GM21619 (cell line): ENCODE results near the gene CXCL14.
"Not testable (repeated sequence)": the region's sequence is repeated elsewhere in the genome, so short reads cannot be mapped to it uniquely, and the experiment has no call there.

Experiments used
- ATAC-seq: cut with Tn5 transposase; IDR thresholded peaks from one replicate; pipeline ENCODE4 v1.9.1; 2021; ENCODE audit not compliant: unreplicated experiment

The CXCL14 gene

DNA sequence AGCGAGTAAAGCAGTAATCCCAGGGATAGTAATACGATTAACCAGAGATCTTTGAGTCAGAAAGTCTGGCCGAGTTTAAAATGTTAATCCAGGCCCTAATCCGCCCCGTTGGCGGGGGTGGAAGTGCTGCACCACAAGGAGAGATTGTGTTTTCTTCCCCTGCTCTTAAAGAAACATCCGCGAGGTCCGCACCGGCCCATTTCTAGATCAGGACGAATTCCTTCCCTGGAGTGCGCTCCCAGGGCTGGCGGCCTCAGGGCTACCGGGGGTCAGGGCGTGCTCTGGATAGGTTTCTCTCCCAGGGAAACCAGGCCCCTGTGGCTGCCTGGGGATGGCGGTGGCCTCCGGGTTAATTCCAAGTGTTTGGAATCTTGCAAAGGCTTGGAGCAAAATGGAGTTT, 33.7 kb downstream of the CXCL14 start:
- no peak for ATAC-seq

DNA sequence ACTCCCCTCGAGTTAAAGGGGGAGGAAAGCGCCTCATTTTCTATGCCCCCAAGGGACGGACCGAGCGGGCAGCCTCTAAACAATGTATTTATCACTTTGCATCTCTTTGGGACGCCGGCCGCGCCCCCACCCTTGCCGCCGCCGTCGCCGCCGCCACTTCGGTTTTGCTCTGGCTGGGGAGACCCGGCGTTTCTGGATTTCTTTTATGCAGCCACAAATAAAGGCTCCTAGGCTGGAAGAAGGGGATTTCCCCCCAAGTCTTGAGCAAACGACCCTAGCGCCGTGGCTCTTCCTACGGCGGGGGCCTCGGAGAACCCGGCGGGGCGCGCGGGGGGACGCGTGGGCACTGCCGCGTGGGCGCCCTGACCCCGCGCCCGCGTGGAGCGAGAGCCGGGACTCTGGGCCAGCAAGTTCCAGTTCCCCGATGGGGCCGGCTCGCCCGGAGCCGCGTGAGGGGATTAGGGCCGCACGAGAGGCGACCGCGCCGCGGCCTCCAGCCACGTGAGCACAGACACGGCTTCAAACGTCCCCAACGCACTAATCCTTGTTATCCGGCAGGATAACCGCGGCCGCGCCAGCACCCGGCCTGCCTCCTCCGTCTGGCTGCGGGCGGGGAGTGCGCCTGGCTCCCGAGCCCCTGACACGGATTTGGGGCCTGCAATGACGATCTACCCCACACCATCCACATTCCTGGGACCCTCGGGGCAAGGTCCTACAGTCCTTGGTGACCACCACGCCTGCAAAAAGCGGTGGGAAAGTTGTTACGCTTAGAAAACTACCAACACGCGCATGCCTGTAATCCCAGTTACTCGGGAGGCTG, 35.1 kb downstream of the CXCL14 start:
- no peak for ATAC-seq

DNA sequence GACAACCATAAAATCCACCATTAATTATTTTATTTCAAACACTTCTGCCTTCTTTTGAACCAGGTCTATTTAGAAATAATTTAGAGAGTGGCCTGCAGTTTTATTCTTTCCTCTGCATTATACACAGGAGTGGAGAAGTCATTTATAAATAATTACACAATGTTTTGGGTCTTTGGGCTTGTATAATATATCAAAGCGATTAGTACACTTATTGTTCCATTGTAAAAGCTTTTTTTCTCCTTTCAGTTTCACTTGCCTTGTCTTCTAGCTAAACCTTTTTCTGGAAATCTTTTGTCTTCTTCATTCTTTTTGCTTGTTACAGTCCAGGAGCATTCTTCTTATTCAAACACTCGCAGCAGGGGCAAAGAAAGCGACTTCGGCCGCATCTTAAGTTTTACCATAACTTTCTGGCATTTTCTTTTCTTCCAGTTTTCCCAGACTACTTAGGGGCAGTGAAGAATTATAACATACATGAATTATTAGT, 35.7 kb downstream of the CXCL14 start:
- no peak for ATAC-seq

DNA sequence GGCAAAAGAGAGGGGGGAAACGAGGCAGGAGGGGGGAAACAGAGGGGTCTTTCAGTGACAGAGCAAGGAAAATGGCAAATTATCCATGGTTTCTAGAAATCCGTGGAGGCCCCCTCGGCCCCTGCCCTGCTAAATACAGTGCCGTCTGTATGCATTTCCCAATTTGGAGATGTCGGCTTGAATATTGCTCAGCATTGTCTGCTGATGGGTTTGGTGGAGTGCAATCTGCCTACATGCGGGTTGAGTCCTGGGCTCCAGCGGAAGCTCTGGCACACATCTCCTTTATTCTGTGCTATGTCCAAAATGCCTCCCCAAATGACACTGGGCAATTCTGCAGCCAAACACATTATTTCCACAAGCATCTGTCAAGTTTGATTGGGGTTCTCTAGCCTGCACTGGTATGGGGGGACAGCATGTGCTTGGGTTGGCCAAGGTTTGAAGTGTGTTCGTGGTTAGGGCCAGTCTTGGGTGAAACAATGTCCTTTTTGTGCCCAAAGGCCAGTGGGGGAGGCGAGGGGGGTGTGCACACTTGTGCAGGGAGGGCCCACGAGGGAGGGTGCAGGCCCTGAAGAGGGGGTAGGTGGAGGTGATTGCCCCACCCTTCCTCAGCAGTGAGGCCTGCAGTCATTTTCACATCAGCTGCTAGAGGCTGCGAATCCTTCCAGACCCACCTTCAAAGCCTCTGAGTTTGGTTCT, 36.8 kb downstream of the CXCL14 start:
- no peak for ATAC-seq

DNA sequence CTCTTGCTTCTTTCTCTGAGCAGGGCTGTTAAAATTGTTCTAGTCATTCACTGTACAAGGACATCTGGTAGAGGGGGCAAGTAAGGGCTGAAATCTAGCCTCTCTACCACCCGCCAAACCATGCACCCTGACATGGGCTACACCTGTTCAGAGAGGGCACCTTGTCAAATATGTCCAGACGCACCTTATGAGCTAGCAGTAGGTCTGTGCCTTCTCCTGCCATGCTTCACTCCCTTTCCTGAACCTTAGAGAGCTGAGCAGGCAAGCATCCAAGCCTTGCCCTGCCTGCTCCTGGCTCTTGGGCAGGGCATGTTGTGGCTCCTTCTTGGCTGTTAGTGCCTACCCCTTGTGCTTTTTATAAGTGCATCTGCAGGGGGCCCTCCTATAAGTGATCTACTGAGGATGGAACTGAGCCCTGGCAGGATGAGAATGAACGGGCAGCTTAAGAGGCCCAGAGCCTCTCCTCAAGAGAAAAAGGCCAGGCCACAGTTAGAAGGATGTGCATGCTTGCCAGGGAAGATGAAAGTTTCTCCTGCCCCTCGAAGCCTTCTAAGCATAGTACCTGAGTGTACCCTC, 39.3 kb downstream of the CXCL14 start:
- no peak for ATAC-seq

DNA sequence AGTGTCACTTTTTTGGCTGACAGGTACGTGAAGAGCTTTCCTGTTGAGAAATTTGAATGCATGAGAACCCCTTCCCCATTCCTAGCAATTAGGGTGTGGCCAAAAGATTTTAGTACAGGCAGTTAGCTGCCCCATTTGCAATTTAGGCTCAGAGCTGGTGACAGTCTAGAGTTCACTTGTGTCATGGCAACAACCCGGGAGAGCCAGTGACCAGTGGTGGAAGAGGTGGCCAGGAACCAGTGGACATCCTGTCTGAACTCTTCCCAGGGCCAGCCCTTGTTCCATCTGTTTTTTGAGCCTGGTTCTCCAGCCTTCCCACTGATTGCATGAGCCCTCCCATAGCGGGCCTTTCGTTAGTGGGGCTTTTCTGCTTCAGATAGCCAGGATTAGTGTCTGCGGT, 40.5 kb downstream of the CXCL14 start:
- no peak for ATAC-seq

DNA sequence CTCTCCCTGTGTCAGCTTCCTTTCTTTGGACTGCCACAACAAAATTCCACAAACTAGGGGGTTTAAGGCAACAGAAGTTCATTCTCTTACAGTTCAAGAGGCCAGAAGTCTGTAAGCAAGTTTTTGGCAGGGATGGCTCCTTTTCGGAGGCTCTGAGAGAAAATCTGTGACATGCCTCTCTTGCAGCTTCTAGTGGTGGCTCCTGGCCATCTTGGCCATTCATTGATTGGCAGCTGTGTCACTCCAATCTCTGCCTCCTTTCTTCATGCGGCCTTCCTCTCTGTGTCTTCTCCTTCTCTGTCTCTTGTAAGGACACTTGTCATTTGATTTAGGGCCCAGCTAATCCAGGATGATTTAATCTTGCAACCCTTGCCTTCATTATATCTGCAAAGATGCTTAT, 41.0 kb downstream of the CXCL14 start:
- no peak for ATAC-seq

DNA sequence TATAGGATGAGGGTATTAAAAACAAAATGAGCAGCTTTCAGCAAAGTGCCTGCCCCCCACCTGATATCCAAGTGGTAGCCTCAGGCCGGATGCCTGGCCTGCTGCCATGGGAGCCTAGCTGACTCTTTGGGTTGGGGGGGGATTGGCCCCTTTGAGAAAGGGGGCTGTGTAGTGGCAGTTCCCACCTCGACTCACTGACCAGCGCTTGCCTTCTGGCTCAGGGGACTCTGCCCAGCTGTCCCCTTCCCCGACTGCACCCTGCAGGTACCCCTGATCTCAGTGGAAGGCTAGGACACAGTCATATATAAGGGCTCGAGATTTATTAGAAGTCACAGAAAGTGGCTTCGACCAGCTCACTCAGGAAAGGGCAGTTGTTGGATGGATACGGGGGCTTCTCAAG, 41.5 kb downstream of the CXCL14 start:
- no peak for ATAC-seq

DNA sequence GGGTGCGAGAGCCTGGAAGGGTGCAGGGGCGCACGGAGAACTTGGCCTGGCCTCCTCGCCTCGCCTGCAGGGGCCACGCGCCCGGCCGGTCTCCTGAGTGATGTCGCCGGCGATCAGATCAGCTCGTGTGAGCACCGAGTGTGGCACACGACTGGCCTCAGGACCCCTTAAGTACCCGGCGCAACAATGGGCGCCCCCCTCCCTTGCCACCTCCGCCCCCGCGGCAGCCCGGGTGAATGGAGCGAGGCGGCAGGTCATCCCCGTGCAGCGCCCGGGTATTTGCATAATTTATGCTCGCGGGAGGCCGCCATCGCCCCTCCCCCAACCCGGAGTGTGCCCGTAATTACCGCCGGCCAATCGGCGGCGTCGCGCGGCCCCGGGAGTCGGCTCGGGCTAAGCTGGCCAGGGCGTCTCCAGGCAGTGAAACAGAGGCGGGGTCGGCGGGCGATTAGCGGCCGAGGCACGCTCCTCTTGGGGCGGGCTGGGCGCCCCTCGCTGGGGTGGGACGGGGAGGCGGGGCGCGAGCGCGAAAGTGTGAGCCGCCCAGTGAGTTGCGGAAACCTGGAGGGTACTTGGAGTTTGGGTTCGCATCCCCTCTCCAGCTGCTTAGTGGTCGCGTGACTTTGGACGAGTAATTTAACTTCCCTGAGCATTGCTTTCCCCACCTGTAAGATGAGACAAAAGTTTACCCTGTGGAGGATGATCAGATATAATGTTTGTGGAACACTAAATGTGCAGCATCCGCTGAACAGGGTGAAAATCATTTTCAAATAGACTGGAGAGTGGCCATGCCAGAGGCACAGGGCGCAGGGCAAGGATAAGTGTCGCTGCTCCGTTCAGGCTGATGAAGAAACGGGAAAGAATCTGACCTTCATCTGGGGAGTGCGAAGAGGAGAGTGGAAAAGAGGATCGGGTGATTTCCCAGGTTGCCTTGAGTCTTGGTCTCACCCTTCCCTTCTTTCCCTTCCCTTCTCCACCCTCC, 42.7 kb downstream of the CXCL14 start, which contains the start of gene NEUROG1:
Gene NEUROG1, minus strand, starts transcription at position 145 of the 982 bp plus-strand sequence. CDS start 274 bp downstream, outside the sequence.
- no peak for ATAC-seq

DNA sequence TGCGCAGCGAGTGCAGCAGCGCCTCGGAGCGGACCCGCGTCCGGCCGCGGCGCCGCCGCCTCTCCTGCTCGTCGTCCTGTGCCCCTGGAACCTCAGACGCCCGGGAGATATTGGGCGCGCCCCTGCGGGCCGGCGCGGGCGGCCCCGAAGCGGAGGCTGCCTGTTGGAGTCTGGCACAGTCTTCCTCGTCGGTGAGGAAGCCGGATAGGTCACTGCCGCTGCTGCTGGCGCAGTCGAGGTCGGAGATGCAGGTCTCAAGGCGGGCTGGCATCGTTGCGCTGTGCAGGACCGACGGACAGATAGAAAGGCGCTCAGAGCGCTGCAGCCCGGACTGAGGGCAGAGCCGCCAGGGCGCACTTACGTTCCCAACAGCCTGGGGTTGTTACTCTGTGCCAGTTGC, 43.4 kb downstream of the CXCL14 start:
- ATAC-seq = no peak

DNA sequence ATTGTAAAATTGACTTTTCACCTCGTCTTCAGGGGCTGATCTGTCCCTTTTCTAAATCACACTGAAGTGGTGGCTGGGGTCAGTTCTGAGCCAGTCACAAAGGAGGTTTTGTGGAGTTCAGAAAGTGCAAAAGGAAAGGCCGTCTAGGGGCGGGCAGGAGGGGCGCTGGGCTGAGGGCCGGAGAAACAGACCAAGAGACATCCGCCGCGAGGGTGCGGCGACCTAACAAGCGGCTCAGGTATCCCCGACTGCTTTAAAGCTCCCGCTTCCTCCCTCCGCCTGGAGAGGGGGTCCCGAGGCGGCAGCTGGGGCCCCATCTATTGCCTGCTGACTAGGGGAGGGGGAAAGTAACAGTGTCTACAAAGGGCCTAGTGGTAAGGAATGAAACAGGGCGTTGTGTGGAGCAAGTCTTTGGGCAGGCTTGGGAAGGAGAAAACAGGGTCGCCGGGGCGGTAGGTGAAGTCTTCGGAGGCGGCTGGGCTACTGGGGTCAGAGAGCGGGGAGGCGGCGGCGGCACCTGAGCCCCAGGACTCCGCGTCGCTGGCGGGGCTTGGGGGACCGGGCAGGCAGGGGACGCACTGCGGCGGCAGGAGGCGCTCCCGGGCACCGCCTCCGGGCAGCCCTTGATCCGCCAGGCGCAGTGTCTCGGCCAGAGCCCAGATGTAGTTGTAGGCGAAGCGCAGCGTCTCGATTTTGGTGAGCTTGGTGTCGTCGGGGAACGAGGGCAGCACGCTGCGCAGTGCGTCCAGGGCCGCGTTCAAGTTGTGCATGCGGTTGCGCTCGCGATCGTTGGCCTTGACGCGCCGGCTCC, 44.0 kb downstream of the CXCL14 start:
- no peak for ATAC-seq

DNA sequence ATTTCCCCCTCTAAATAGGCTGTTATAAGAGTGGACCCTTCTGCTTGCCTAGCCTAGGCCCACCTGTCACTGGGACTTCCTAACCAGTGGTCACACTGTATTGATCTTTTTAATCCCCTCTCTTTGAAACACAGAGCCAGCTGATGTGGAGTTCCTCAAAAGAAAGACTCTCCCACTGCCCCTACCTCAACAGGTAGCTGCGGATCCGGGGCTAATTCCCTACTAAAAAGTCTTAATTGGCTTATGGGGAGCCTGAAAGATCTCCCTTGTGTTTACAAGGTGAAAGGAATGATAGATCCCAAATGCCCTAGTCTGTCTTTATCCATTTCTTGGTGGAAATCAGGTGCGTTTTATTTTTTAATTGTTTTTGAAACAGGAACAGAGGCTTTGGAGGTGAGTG, 45.0 kb downstream of the CXCL14 start:
- no peak for ATAC-seq

DNA sequence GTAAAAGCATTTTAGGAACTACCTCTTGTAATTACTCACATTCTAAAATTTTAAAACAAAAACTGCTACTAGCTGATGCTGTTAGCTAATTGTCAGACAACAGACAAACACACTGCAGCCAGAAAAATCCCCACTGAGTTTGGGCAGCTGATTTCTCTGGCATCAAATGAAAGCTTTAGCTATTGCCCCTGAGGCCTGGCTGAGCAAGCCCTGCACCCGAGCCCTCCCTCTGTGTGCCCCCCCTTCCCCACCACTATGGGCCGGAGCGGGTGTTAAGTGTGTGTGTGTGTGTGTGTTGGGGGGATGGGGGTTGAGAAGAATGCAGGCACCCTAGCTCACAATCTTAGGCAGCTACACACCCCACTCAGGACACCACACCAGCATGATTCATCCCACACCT, 45.5 kb downstream of the CXCL14 start:
- ATAC-seq = no peak

DNA sequence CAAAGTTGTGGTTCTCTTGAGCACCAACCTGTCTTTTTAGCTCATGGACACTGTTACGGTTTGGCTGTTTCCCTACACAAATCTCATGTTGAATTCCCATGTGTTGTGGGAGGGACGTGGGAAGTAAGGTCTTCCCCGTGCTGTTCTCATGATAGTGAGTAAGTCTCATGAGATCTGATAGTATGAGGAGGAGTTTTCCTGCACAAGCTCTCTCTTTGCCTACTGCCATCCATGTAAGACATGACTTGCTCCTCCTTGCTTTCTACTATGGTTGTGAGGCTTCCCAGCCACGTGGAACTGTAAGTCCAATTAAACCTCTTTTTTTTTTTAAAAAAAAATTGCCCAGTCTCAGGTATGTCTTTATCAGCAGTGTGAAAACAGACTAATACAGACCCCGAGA, 49.2 kb downstream of the CXCL14 start:
- not testable (repeated sequence) for ATAC-seq

DNA sequence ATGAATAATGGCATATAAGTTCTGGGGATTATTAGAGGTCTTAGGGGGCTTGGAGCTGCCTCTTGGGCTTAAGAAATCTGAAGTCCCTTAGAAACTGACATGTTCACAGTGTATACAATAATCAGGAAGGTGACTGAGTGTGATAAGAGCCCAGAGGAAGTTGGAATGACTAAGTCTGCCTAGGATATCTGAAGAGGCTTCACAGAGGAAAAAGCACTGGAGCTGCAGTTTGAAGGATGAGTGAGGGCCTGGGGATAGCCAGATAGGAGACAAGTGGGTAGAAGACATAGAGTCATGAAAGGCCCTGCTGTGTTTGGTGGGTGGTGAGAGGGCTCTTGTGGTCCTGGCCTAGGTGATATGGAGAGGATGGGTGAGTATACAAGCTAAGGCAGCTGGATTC, 51.9 kb downstream of the CXCL14 start:
- ATAC-seq = no peak

DNA sequence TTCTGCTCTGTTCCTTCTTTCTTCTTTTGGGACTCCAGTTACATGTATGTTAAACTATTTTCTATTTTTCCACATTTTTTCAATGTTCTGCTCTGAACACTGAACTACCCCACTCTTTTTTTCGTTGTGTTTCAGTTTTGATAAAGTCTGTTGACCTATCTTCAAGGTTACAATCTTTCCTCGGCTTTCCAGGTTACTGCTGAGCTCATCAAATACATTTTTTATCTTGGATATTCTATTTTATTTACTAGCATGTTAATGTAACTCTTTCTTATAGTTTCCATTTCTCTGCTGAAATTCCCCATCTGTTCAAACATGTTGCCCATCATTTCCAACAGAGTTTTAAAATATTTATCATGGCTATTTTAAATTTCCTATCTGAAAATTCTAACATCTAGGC, 56.8 kb downstream of the CXCL14 start:
- no peak for ATAC-seq
